ENCODE measurements around the gene STXBP1. TPM values are rescaled to one million over a fixed set of nuclear protein-coding genes. Genes with fewer than 3 reads are reported as not detected.

Gene STXBP1
- polyA plus RNA-seq, 3 donors, result 0.27 to 0.59 TPM; not detected in 1

- Mint-ChIP-seq H3K9me3 (peaks cover 0 to 2% (median 0%) of the 10 kb centered on the region in 7 donors), H3K36me3 (no peaks in the 10 kb centered on the region), H3K27me3 (ENCODE audit: low read depth in 3 of 3) (peaks cover 0 to 6% (median 2%) of the 10 kb centered on the region in 3 donors), H3K27ac (peak overlapping the region in 1 of 7 donors; percentile 31), H3K4me1 (no peaks in the 10 kb centered on the region), H3K4me3 (no peak overlapping the region)
- no peaks in the 10 kb centered on the region for H3K27me3 ChIP-seq (ENCODE audit: control insufficient read depth in 2 of 2, insufficient read depth in 2 of 2, low read length in 2 of 2)
- DNase-seq, result no peak
- no peaks in the 10 kb centered on the region for H3K79me2 ChIP-seq (ENCODE audit: insufficient read depth, low read length)
- intact Hi-C loops (cut with micrococcal nuclease), result no loop called here
- no peaks in the 10 kb centered on the region for H4K20me1 ChIP-seq (ENCODE audit: insufficient read depth, low read length)
- no peaks in the 10 kb centered on the region for H3K36me3 ChIP-seq (replicated peaks in 1 of 2; ENCODE audit: control insufficient read depth in 1 of 2, insufficient read depth in 2 of 2, low read length in 2 of 2)
- 91% methylated on average over 13 of the region's 13 CpGs for WGBS (ENCODE audit: insufficient coverage)
- no peak for TF ChIP-seq CTCF (IDR thresholded peaks at IDR 0.05)
- no peak overlapping the region for H2AFZ ChIP-seq (ENCODE audit: insufficient read depth, low read depth, low read length, poor library complexity, severe bottlenecking)
- no peak overlapping the region for H3K4me2 ChIP-seq (replicated peaks; ENCODE audit: extremely low read depth, low read length, poor library complexity, severe bottlenecking)
- H3K27ac ChIP-seq (ENCODE audit: low read depth in 1 of 2, low read length in 2 of 2), result no peak overlapping the region
- no peak overlapping the region for H3K4me3 ChIP-seq (replicated peaks in 1 of 3; ENCODE audit: low read depth in 2 of 3, low read length in 3 of 3)
- H3K4me1 ChIP-seq (ENCODE audit: control insufficient read depth in 1 of 2, insufficient read depth in 2 of 2, low read length in 2 of 2), result no peaks in the 10 kb centered on the region
- H3K9ac ChIP-seq (ENCODE audit: insufficient read depth, low read length, poor library complexity, severe bottlenecking), result no peak overlapping the region
- H3K9me3 ChIP-seq (replicated peaks in 1 of 2; ENCODE audit: control insufficient read depth in 1 of 2, insufficient read depth in 1 of 2, low read length in 2 of 2), result no peaks in the 10 kb centered on the region
Observed at GRCh38 chr9:127689329-127690000, 77.4 kb downstream of the STXBP1 start.

GRCh38 chr9:127690735-127691134 lies 78.7 kb downstream of the STXBP1 start:
- WGBS (ENCODE audit: insufficient coverage), result no CpG with 5 or more reads among the region's 10 CpGs
- Mint-ChIP-seq H3K4me1 (no peaks in the 10 kb centered on the region), H3K27me3 (ENCODE audit: low read depth in 3 of 3) (peaks cover 0 to 4% (median 2%) of the 10 kb centered on the region in 3 donors), H3K27ac (no peak overlapping the region), H3K36me3 (no peaks in the 10 kb centered on the region), H3K9me3 (peaks cover 0 to 2% (median 0%) of the 10 kb centered on the region in 7 donors), H3K4me3 (no peak overlapping the region)
- no peaks in the 10 kb centered on the region for H4K20me1 ChIP-seq (ENCODE audit: insufficient read depth, low read length)
- H3K4me1 ChIP-seq (ENCODE audit: control insufficient read depth in 1 of 2, insufficient read depth in 2 of 2, low read length in 2 of 2), result no peaks in the 10 kb centered on the region
- H3K27ac ChIP-seq (ENCODE audit: low read depth in 1 of 2, low read length in 2 of 2), result no peak overlapping the region
- no peaks in the 10 kb centered on the region for H3K36me3 ChIP-seq (replicated peaks in 1 of 2; ENCODE audit: control insufficient read depth in 1 of 2, insufficient read depth in 2 of 2, low read length in 2 of 2)
- TF ChIP-seq CTCF (IDR thresholded peaks at IDR 0.05), result no peak
- H2AFZ ChIP-seq (ENCODE audit: insufficient read depth, low read depth, low read length, poor library complexity, severe bottlenecking), result no peak overlapping the region
- intact Hi-C loops (cut with micrococcal nuclease), result loop anchor here in 1 of 2 donors (10.0 kb wide), 1 partner anchor 86 kb away; no protein-coding TSS in a partner anchor
- H3K79me2 ChIP-seq (ENCODE audit: insufficient read depth, low read length), result no peaks in the 10 kb centered on the region
- H3K4me3 ChIP-seq (replicated peaks in 1 of 3; ENCODE audit: low read depth in 2 of 3, low read length in 3 of 3), result no peak overlapping the region
- H3K9ac ChIP-seq (ENCODE audit: insufficient read depth, low read length, poor library complexity, severe bottlenecking), result no peak overlapping the region
- no peaks in the 10 kb centered on the region for H3K9me3 ChIP-seq (replicated peaks in 1 of 2; ENCODE audit: control insufficient read depth in 1 of 2, insufficient read depth in 1 of 2, low read length in 2 of 2)
- no peak for DNase-seq
- no peaks in the 10 kb centered on the region for H3K27me3 ChIP-seq (ENCODE audit: control insufficient read depth in 2 of 2, insufficient read depth in 2 of 2, low read length in 2 of 2)
- no peak overlapping the region for H3K4me2 ChIP-seq (replicated peaks; ENCODE audit: extremely low read depth, low read length, poor library complexity, severe bottlenecking)
